Muscle of arm (tissue), 12 donors: ENCODE measurements around the gene FRMPD4. TPM values are rescaled to one million over a fixed set of nuclear protein-coding genes. Genes with fewer than 3 reads are reported as not detected.

Experiments used
- DNase-seq: peaks from one replicate; pipeline ENCODE4 v3.0.0-alpha.2; 2013
- polyA plus RNA-seq, 12 donors: library from polyadenylated mRNA; unstranded; fragments of 120-200 nt; gene quantifications; one replicate each; pipeline ENCODE4 v1.2.1, GENCODE V29; 2013; ENCODE audit not compliant: insufficient read length in 12 of 12

Gene FRMPD4
- polyA plus RNA-seq, 12 donors, result 0.18 to 0.84 (median 0.52) TPM; not detected in 2

DNA sequence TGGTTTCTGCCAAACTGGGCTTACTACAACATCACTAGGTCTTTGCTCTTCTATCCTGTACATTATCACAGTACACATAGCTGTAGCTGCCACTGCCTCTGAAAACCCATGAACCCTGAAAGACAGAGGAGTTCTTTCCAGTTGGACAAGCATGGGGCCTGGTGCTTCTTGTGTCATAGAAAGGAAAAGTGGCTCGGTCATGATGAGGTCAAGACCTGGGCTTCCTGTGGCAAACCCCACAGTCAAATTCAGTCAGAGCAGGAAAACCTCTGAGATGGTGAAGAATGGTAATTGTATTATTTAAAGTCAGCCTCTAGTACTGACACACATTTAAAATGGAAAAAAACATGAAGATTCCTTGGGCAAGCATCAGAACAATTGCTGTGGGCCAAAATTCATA lies 519.6 kb downstream of the FRMPD4 start:
- no peak for DNase-seq

DNA sequence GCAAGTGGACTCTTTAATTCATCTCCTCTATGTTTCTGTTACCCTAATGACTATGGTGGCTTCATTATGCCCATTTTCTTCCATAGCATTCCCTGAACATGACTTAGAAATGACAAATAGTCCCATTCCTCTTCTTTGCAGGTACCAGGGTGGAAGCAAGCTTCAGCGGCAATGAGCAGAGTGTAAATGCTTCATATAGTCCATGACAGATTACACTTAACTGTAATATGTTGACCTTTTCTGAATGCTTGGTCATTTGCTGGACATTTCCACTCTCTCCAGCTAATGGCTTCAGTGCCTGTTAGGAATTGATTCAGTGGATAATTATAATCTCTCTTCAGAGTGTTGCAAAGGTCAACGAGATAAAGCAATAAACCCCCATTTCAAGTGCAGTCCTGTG lies 523.2 kb downstream of the FRMPD4 start:
- DNase-seq, result no peak

DNA sequence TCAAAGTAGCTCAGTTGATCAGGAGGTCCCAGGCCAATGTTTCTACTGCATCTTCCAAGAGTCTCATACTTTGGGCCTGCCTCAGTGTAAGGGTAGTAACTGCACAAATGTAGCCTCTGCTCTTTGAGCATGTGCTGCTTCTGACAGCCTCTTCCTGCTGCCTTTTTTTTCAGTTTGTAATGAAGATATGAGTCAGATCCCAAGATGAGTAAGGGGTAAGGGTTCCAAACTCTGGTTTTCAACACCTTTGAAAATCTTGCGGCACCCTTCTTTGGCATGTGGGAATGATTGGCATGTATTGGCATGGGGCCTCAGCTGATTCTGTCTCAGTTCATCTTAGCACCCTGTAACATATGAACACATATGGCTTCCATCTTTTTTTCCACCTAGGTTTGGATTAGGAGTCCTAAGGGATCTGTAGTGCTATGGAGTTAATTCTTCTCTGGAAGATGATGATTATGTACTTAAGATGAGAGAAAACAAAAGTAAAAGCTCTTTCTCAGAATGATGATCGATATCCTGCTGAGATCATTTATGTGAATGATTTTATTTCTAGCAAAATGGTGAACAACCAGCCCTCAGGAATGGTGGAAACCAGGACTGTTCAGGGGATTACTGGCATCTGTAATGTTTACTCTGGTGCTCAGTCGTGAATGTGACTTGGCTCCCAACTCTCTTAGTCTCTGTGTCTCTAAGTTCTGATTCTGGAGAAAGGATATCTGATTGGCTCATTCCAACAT lies 534.3 kb downstream of the FRMPD4 start:
- no peak for DNase-seq

DNA sequence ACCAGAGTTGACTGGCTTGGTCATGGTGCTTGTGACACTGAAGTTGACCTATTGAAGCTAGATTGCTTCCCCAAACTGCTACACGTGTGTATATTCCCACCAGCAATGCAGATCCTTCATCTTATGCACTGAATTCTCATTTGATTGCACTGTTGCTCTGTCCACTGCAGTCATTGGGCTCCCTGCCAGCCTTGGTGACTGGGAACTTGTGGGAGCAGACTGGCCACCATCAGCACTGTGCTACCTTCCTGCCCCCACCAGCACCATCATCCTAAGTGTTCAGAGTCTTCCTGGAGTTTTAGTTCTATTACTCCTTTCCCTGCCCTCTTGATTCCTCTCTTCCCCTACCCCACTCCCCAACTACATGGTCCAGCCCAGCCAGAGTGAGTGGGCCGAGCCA lies 535.2 kb downstream of the FRMPD4 start:
- no peak for DNase-seq

DNA sequence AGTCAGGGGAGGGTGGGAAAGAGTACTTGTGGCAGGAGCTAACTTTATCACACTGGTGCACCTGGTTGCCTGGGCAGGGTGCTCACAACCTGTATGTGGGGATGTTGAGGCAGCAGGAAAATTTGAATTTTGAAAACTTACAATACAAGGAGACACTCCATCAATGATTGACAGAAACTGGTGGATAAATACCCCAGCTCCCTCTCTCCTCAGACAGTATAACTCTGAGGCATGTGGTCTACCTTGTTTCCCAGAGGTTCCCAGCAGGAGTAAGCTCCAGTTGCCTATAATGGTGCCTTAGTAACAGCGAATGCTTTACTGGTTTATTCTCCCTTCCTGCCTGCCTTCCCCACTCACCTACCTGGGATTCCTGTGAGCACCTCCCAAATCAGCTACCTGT lies 541.2 kb downstream of the FRMPD4 start:
- DNase-seq, result no peak

DNA sequence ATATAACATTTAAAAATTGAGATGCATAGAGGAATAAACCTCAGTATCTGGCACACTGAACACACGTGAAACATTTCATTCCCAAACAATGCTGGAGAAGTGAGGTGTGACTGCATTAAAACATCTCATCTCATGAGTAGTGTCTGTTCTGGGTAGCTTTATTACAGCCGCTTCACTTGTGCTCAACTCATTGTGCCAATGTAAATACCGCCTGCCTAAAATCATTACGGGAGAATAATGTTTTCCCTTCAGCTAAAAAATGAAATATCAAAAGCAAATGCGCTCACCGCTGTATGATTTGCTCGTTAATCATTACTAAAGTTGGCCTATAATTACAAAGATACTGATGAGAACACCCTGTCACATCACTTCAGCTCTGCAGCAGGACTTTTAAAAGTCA lies 542.8 kb downstream of the FRMPD4 start:
- DNase-seq, result no peak

DNA sequence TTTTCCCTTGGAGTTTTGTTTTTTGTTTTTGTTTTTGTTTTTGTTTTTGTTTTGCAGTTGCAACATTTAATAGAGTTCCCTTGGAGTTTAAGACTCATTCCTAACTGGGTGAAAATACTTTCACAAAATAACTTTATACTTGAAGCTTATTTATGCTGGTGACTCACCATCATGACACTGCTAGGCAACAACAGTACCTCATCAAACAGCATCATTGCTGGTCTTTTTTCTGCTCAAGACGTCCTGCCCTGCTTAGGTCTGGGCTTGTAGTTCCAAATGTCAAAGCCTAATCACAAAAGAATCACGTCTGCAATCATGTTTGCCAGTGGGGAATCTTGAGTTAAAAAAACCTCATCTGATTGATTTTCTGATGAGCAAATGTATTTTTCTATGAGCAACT lies 547.3 kb downstream of the FRMPD4 start:
- no peak for DNase-seq

DNA sequence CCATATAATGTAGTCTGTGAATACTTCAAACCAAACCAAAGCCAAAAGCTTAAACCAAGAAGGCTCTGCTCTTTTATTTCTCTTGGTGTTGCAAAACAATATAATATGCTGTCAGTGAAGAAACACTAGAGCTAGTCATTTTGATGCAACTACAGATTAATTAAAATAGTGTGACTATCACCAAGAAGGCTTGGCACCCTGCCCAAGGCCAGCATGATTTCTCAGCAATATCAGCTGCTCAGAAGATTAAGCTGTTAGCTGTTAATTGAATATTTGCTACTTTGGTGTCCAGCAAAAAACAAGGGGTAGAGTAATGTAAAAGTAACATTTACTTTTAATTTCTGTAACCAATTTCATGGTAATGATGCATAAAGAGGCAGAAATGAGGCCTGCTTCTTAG lies 548.1 kb downstream of the FRMPD4 start:
- no peak for DNase-seq

DNA sequence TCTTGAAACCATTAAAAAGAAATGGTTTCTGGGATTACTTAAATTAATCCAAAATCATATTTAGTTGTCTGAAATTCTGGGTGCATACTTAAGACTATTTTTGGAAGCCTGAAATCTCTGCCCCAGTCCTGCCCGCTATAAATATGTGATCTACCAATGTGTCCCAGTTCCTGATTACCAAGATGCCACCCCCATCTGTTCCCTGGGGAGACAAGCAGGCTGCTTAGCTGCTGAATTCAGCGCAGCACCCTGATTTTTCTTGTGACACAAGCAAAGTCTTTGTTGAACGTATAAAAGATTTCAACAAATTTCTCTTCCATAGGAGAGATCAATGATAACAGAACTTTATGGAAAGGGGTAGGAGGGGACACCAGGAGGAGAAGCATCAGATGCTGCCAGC lies 552.4 kb downstream of the FRMPD4 start:
- no peak for DNase-seq

DNA sequence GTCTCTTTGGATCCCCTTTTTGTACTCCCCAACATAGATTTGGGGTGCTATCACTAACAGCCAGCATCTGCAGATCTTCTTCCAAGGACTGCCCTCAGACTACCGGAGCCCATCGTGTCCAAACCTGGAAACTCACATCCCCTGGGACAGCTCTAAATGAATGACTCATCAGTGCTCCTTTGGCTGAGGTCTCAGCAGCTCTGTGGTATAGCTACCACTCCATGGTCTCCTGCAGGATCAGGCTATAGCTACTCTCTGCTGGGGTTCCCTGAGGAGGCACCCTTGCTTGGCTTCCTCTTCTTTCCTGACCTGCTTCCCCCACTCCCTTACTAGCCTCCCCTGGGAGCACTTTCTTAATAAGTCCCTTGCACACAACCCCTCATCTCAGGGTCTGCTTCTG lies 555.5 kb downstream of the FRMPD4 start:
- no peak for DNase-seq

DNA sequence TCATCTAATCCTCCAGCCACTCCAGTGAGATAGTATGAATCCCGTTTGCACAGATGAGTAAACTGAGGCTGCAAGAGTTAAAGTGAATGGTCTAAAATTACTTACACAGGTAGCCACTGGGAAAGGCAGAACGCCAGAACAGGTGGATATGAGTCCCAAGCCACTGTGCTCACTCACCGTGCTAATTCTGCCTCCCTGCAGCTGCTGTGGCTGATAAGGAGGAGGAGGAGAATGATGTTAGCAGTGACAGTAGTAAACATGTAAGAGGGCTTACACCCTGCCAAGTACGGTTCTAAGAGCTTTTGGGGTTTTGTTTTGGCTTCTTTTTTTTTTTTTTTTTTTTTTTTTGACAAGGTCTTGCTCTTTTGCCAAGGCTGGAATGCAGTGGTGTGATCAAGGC lies 562.5 kb downstream of the FRMPD4 start:
- DNase-seq, result no peak

DNA sequence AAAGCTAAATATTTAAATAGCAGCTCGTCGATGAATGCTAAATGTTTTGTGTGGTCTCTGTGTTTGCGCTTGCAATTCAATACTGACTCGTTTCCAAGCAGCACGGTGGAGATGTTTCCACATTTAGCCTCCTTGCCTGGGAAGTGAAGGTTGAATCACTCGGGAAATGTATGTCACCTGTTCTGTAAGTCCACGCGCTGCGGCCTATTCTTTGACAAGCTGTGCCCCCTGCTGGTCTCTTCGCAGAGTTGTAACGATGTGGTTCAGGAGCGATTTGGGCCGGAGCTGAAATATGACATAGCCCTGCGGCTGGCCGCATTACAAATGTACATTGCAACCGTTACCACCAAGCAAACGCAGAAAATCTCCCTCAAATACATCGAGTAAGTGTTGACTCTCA lies 563.4 kb downstream of the FRMPD4 start:
- peak; percentile 41 for DNase-seq

DNA sequence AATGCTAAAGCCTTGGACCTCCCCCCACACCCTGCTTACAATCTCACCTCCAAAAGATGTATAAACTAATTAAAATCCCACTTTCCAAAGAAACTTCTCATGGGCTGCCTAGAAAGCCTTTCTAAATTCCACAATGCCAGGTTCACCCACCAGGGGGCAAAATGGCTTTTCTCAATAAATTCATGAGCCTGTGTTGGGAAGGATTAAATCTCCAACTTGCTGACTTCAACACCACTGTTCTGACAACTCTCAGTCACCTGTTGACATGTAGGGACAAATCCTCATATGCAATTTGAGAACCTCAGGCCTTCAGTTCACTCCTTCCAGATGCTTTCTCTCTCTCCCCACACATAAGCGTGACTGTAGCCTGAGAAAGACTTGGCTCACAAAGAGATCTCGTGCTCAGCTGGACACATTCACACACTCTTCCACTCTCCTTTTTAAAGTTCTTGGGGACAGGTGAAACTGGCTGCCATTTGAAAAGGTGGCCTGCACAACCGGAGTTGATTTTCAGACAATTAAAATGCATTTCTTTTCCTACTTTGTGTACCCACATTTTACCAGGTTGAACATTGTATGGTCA lies 564.3 kb downstream of the FRMPD4 start:
- DNase-seq, result no peak

DNA sequence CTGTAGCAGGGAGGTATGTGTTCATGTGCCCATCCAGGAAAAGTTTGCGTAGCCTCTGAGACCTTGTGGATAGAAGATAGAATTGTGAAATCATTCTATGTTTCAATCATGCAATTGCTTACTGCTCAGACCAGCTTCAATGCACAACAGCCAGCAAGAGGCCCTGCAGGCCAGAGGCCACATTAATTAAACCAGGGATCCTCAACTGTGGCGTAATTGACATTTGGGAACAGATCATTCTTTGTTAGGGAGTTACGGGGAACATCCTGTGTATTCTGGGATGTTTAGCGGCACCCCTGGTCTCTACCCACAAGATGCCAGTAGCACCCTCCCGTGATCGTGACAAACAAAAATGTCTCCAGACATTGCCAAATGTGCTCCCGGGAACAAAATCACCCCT lies 566.4 kb downstream of the FRMPD4 start:
- DNase-seq, result no peak

DNA sequence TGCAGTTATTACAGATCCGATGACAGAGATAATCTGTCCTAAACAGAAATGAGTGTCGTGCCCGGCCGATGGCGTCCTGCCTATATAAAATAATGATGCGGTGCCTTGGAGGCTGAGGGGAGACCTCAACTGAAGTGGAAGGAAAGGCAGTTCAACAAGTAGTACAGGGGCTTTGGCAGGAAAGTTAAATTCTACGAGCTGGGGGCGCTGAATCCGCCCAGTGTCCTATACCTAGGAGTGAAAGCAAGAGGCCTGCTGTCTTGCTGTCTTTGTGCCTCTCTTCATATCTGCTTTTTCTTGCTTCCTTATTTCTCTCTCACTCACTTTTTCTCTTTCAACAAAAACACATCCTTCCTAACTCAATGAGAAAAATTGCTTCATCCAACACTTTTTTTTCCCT lies 570.8 kb downstream of the FRMPD4 start:
- DNase-seq, result no peak

DNA sequence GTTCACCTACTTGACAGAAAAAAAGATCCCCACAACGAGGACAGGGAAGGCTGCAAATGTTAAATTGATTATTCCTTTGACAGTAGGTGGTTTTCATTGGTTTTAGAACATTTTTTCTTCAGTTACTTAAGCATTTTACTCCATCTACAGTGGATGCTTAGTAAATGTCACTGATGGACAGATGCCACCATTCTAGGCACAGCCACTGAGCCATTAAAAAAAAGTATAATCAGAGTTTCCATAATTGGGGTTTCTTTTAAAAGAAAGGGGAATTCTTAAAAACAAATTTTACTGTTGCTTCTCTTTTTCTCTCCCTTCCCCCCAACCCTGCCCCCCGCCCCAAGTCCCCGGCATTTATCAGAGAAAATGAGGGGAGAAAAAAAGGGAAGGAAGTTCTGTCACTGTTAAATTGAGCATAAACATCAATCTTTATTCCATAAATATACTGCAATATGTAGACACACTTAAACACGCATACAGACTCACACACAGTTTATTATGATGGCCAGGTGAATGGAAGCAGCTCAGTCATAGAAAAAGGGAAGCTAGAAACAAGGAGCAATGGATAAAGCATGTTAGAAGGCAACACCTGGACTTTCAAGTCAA lies 573.3 kb downstream of the FRMPD4 start:
- no peak for DNase-seq

DNA sequence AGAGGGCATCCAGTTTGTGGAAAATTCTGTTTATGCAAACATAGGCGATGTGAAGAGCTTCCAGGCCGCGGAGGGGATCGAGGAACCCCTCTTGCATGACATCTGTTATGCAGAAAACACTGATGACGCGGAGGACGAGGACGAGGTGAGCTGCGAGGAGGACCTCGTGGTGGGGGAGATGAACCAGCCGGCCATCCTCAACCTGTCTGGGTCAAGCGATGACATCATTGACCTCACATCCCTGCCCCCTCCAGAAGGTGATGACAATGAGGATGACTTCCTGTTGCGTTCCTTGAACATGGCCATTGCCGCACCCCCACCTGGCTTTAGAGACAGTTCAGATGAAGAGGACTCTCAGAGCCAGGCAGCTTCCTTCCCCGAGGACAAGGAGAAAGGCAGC lies 578.3 kb downstream of the FRMPD4 start:
- DNase-seq, result no peak

DNA sequence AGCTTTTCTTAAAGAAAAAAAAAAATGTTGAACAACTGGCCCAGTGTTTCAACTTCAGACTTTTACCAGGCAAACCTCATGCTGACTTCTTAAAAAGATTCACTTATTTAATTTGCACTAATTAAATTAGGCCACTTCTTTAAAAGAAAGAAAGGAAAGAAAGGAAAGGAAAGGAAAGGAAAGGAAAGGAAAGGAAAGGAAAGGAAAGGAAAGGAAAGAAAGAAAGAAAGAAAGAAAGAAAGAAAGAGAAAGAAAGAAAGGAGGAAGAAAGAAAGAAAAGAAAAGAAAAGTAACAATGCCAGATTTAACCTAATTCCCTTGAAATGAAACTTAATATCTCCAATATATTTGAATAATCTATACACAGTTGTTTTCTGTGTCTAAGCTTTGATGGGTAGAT lies 581.6 kb downstream of the FRMPD4 start:
- DNase-seq, result no peak

DNA sequence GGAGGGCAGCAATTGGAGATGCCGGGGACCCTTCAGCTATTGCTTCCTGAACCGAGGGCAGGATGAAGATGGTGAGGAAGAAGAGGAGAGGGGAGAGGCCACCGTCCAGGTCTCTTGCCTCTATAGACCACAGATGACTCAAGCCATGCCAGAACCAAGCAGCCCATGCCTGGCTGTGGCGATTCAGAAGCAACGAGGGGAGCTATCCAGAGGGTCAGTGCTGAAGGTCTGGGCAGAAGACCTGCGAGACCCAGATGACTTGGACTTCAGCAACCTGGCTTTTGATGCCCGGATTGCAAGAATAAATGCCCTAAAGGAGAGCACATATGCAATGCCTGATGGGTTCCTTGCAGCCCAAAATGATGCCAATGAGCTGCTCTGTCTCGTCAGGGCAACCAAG lies 582.8 kb downstream of the FRMPD4 start:
- peak; percentile 2 for DNase-seq

DNA sequence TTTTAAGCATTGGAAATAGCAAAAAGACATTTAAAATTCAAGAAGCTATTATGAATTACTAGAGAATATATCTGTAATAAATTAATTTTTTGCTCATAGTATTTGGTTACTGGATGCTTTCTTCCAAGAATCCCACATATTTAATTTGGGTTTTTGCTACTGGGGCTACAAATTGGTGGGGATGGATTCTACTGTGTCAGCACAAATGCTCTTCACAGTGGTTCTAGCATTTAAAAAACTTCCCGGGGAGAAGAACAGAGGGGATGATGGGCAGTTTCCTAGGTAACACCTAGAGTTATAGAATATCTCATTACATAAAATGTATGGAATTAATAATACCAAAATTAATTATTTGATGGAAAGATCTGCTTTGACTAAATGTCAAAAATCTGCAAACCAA lies 584.0 kb downstream of the FRMPD4 start:
- no peak for DNase-seq

DNA sequence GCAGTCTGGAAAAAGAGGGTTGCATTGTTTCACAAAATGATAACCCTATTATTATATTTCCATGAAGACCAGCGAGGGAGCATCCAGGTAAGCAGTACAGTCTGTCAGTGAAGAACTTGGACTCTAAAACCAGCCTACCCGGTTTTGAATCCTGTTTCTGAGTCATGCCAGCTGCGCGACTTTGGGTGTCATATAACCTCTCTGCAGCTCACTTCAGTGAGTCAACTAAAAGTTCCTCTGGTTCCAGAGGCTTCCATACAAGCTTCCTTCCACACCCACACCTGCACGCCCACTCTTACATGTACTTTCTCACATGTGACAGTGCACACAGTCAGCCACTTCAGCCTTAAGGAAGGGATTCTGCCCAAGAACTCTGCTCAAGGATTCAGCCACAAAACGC lies 603.1 kb downstream of the FRMPD4 start:
- no peak for DNase-seq

DNA sequence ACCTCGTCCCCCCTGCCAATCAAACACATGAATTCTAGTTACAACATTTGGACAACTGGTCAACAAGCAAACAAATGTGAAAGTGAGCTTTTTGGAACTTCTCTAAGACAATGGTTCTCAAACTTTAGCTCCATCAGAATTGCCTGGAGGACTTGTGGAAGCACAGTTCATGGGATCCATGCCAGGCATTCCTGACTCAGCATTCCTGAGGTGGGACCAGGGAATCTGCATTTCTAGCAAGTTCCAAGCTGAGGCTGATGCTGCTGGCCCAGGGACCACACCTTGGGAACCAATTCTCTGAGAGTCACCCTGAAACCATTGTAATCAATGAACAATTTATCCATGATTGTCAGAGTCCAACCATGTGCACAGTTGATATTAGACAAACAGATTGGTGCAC lies 609.2 kb downstream of the FRMPD4 start:
- DNase-seq, result no peak

DNA sequence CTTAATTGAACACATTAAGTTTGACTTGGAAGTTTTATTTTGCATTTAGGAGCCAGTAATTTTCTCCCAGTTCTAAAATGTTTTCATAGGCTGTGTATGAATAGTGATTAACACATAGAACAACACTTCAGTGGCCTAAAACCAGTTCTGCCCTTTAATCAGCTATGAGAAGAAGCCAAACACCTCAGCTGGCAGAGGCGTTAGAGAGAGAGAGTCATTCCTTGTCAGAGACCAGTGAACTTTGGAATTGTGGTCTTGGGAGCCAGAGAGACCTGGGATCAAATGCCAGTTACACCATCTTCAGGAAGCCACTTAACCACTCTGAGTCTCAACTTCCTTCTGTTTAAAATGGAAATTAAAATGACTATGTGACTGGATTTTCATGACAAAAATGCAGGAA lies 613.6 kb downstream of the FRMPD4 start:
- DNase-seq, result no peak

DNA sequence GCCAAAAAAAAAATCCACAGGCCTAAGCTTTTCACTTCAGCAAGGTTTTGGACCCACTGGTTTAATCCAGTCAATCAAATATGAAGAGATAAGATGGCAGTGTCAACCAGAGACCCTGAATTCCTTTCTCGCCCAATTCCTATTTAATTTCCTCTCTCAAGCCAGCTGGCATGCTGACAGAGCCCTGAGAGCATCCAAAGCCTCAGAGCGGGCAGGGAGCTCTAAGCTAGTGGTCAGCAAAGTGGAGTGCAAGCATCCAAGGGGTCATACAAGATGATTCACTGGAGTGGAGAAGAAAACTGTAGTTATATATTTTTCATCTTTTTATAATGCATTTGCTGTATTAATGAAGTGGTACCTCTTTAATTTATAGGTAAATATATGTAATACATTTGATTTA lies 615.1 kb downstream of the FRMPD4 start:
- no peak for DNase-seq
